Breast epithelium (tissue), 3 donors: Measurements from ENCODE around the gene NUP153.

Source experiments
- POLR2A ChIP-seq: fragments of 450-650 bp; IDR thresholded peaks from one replicate; pipeline ENCODE4 v1.6.1; 2016; ENCODE audit warnings: antibody characterized with exemption, mild to moderate bottlenecking, moderate library complexity
- TF ChIP-seq, protein P1 (sequence below), 3 donors: fragments of 450-650 bp; IDR thresholded peaks; one replicate each; pipeline ENCODE4 v1.5.1; 2016 to 2017; ENCODE audit warnings: antibody characterized with exemption in 3 of 3, mild to moderate bottlenecking in 3 of 3, moderate library complexity in 3 of 3

DNA sequence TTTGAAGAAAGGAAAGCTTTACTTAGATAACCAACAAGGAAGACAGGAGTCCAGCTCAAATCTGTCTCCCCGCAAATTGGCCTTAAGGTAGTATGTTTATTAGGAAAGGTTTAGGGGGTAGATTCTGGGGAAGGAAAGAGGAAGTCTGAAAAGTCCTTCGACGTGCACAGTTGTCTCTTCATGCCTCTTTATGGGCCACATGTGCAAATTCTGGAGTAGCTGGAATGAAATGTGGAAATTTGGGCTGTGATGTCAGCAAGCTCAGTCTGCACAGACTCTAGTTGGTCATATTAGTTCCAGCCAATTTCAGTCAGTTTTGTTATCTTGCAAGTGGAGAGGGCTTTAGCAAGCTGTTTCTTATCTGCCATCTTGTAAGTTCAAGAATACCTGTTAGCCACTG, 50.1 kb downstream of the NUP153 start:
- TF ChIP-seq, protein P1, sequence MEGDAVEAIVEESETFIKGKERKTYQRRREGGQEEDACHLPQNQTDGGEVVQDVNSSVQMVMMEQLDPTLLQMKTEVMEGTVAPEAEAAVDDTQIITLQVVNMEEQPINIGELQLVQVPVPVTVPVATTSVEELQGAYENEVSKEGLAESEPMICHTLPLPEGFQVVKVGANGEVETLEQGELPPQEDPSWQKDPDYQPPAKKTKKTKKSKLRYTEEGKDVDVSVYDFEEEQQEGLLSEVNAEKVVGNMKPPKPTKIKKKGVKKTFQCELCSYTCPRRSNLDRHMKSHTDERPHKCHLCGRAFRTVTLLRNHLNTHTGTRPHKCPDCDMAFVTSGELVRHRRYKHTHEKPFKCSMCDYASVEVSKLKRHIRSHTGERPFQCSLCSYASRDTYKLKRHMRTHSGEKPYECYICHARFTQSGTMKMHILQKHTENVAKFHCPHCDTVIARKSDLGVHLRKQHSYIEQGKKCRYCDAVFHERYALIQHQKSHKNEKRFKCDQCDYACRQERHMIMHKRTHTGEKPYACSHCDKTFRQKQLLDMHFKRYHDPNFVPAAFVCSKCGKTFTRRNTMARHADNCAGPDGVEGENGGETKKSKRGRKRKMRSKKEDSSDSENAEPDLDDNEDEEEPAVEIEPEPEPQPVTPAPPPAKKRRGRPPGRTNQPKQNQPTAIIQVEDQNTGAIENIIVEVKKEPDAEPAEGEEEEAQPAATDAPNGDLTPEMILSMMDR (IDR thresholded peaks at IDR 0.05), result no peak
- no peak for TF ChIP-seq POLR2A
